ENCODE measurements around the gene FBLN2.

FBLN2 gene

GRCh38 chr3:13545952-13546454, 2.9 kb upstream of the FBLN2 start:
- TF ChIP-seq CTCF (IDR thresholded peaks at IDR 0.05; ENCODE audit: extremely low read depth, missing control alignments) = no peak
- no peak for DNase-seq (ENCODE audit: low spot score)

- DNase-seq (ENCODE audit: low spot score) = no peak
- no peak for TF ChIP-seq CTCF (IDR thresholded peaks at IDR 0.05; ENCODE audit: extremely low read depth, missing control alignments)
Measured at GRCh38 chr3:13546667-13547171, 2.2 kb upstream of the FBLN2 start.

- TF ChIP-seq CTCF (IDR thresholded peaks at IDR 0.05; ENCODE audit: extremely low read depth, missing control alignments) = no peak
- DNase-seq (ENCODE audit: low spot score) = no peak
Measured at GRCh38 chr3:13547591-13548371, 1.1 kb upstream of the FBLN2 start.

GRCh38 chr3:13549623-13550422, 898 bp downstream of the FBLN2 start:
- no peak for DNase-seq (ENCODE audit: low spot score)
- TF ChIP-seq CTCF (IDR thresholded peaks at IDR 0.05; ENCODE audit: extremely low read depth, missing control alignments) = no peak

- TF ChIP-seq CTCF (IDR thresholded peaks at IDR 0.05; ENCODE audit: extremely low read depth, missing control alignments) = no peak
- DNase-seq (ENCODE audit: low spot score) = no peak
Measured at GRCh38 chr3:13550423-13550690, 1.4 kb downstream of the FBLN2 start.

GRCh38 chr3:13550791-13551360, 2.0 kb downstream of the FBLN2 start:
- TF ChIP-seq CTCF (IDR thresholded peaks at IDR 0.05; ENCODE audit: extremely low read depth, missing control alignments) = no peak
- DNase-seq (ENCODE audit: low spot score) = no peak

All from GM20000 (cell line).